HEK293T (cell line): ENCODE data around the gene GNG13.

Experiments
- ELF4 ChIP-seq: fragments of 450-650 bp; IDR thresholded peaks from 2 replicates; pipeline ENCODE4 v1.6.1; 2017; ENCODE audit warnings: antibody characterized with exemption
- FOXK2 ChIP-seq: fragments of 450-650 bp; IDR thresholded peaks from 2 replicates; pipeline ENCODE4 v1.6.1; 2016; ENCODE audit warnings: mild to moderate bottlenecking
- L3MBTL2 ChIP-seq: fragments of 450-650 bp; conservative IDR thresholded peaks from 2 replicates; pipeline ENCODE4 v1.6.1; 2016; ENCODE audit warnings: mild to moderate bottlenecking
- PKNOX1 ChIP-seq: fragments of 450-650 bp; IDR thresholded peaks from 2 replicates; pipeline ENCODE4 v1.6.1; 2016
- SP1 ChIP-seq: fragments of 450-650 bp; IDR thresholded peaks from 2 replicates; pipeline ENCODE4 v1.6.1; 2017
- TARDBP ChIP-seq: fragments of 450-650 bp; IDR thresholded peaks from 2 replicates; pipeline ENCODE4 v1.6.1; 2016

- TF ChIP-seq L3MBTL2 (no peak), ELF4 (no peak), TARDBP (no peak), PKNOX1 (no peak), SP1 (no peak), FOXK2 (no peak)
Observed at GRCh38 chr16:783404-784161, 17.0 kb downstream of the GNG13 start.
